GM12891 (cell line): Measurements from ENCODE around the gene FZR1.

Experiments
- POLR2A ChIP-seq: IDR thresholded peaks from 2 replicates; pipeline ENCODE4 v1.6.1; 2011; ENCODE audit warnings: low read depth, low read length, control low read depth
- POLR2AphosphoS5 ChIP-seq: IDR thresholded peaks from 2 replicates; pipeline ENCODE4 v1.6.1; 2011; ENCODE audit warnings: low read depth, low read length, control low read depth

DNA sequence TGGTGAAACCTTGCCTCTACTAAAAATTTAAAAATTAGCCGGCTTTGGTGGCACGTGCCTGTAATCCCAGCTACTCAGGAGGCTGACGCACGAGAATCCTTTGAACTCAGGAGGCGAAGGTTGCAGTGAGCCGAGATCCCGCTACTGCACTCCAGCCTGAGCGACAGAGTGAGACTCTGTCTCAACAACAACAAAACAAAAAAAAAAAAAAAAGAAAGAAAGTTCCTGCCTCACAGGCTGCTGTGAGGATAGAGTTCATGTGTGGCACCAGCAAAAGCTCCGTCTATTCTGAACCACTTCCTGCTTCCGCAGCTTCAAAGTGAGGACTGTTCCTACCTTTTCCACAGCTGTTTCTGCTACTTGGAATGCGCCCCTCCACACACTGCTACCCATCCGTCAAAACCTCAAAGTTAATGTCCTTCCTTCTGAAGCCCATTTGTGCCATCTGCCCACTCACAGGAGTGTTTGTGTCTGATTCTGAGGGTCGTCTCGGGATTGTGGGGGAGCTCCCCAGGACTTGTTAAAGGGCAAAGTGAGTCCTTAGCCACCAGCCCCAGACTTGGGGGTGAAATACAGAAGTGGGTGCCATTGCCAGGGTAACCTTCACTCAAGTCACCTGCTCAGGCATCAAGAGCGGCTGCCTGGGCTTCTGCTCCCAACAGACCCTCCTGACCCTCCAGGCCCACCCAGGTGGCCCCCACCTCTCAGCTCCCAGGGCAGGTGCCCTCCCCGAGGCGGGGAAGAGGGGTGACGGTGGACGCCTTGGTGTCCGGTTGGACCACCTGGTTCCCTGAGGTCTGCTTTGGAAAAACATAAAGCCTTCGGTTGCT, 48.4 kb downstream of the FZR1 start:
- TF ChIP-seq POLR2A = no peak
- no peak for TF ChIP-seq POLR2AphosphoS5
